Ecto neural progenitor cell (in vitro differentiated cells): ENCODE data around the gene LGR6.

ENCODE experiments used
- DNase-seq: peaks from one replicate; pipeline ENCODE4 v3.0.0-alpha.2; 2018; ENCODE audit warnings: low spot score

Gene LGR6

DNA sequence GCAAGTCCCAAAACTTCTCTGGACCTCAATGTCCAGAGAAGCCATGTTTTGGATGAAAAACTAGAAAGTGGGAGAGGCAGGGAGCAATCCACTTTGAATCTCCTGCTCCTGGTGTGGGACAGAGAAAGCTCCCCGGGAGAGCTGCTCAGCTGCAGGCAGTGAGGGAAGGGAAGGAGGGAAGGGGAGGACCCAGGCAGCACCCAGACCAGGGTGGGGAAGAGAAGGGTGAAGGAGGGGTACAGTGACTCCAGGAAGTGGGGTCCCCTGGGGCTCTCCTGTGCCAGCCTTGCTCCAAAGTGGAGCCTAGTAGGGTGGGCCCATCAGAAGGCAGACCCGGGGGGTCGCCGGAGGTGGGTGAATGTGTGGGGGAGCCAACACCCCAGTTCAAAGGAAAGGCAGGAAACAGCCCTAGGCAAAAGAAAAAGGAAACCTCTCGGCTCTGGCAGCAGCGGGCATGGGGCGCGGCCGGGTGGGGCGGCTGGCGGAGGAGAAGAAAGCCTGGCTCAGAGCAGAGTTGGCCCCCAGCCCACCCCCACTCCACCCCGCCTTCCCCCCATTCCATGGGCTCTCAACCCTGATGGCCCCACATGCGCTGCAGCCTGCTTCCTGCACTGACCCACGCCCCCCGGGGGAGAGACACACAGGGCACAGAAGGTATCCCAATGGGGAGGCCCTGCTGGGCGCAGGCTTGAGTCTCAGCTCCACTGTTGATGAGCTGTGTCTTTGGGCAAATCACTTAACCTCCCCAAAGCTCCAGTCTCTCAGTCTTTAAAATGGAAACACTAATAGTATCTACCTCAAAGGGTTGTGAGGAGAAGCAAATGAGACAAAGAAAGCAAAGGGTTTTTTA is 5.7 kb downstream of the LGR6 start:
- DNase-seq: no peak

GRCh38 chr1:202200112-202200548 is 6.5 kb downstream of the LGR6 start:
- no peak for DNase-seq

DNA sequence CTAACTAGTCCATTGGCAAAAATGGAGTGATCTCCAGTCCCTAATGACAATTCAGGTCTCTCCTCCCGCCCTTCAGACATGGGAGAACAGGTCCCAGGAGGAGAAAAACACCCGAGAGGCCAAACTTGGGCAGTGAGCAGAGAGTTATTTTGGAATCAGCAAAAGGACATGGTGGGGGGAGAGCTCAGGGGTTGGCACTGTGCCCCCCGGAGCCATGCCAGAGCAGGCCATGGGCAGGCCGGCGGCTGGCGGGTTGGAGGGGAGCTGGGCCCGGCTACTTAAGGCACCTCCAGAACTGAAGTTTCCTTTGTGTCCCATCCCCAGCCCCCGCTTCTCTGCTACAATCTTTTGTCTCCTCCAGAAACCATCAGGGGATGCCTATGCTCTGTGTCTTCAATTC is 7.1 kb downstream of the LGR6 start:
- no peak for DNase-seq

DNA sequence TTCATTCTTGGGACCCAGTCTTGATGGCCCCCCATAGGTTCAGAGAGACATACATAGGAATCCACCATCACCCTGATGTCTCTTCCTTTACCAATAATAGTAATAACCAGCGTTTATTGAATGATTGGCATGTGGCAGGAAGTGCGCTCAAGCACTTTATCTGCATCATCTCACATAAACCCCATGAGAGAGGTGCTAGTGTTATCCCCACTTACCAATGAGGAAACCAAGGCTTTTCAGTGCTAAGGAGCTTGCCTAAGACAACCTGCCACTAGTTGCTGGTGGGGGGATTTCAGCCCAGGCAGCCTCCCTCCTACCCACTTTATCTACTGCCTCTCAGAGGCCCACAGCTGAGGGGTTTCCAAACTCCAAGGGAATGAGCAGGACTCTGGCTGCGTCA is 7.7 kb downstream of the LGR6 start:
- no peak for DNase-seq

DNA sequence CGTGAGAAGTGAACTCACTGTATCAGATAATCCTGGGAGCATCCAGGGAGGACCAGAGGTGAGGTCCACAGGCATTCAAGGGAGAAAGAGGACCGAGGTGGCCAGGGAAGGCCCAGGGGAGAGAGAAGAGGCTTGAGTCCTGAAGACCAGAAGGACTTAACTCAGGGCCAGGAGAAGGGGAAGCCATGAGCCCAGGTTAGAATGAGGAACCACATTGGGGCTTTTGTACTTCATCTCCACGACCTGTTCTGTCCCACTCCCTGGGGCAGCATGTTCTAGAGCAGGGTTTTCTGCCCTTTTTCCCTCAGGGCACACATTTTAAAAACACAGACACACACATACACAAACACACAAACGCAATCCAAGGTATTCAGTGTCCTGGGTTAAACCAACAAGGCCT is 8.4 kb downstream of the LGR6 start:
- no peak for DNase-seq

DNA sequence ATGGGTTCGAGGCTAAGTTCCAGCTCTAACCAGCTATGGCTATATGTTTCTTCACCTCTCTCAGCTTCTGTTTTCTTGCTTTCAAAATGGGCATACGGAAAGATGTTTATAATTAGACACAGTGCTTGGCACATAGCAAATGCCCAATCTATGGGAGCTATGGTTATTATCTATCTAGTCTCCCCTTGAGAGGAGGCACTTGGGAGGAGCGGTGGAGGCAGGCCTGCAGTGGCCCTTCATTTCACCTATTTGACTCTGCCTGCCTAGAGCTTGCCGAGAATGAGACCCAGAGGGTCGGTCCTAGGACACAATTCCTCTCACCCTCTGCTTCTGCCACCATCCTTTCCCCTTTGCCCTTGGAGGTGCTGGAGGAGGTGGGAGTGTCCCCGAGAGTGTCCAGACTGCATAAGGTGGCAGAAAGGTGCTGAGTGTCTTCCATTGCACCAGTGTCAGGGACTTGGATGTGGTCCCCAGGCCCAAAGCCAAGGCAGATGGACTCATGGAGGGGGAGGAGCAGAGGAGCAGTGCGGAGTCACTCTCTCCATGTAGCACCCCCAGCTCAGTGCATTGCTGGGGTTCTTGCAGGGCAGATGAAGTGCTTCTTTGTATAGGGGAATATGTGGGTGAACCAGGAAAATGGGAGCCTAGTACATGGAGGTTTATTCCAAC is 9.0 kb downstream of the LGR6 start:
- no peak for DNase-seq

DNA sequence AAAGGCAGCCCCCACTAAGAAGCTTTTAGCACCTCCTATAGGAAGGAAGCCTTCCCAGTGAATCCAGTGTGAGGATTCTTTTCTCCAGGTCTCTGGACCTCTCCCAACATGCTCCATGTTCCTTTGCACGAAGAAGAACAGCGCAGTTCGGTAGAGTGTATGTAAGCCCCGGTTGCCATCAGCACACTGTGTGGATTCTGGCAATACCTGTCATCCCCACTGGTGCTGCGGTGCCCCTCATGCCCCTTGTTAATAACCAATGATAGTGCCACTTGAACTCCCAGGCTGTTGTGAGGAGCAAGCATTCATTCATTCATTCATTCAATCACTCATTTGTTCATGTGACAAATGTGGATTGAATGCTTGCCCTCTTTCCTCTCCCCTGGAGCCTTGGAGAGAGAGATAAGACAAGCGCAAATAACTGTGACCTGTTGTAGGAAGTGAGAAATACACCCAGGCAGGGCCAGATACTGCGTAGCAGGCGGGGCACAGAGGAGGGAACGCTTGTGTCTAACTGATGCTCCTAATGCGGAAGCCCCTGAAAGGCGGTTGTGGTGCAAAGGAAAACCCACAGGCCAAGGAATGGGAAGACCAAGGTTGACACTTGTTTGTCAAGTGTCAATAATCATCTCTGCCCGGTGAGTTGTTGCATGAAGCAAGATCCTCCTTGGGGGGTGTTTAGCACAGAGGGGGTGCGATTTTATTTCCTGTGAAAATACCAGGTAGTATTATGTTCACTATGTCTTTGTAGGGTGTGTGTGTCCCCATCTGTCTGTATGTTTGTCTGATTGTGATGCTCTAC is 9.8 kb downstream of the LGR6 start:
- DNase-seq: no peak

DNA sequence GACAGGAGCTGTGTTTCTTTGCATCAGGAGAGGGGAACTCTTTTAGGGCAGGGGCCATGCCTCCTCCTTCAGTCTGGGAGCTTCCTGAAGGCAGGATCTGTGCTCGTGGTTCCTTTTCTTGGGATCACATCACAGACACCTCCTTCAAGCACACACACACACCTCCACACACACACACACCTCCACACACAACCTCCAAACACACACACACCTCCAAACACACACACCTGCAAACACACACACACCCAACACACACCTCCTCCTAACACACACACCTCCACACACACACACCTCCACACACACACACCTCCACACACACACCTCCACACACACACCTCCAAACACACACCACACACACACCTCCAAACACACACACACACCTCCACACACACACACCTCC is 10.5 kb downstream of the LGR6 start:
- DNase-seq: no peak

DNA sequence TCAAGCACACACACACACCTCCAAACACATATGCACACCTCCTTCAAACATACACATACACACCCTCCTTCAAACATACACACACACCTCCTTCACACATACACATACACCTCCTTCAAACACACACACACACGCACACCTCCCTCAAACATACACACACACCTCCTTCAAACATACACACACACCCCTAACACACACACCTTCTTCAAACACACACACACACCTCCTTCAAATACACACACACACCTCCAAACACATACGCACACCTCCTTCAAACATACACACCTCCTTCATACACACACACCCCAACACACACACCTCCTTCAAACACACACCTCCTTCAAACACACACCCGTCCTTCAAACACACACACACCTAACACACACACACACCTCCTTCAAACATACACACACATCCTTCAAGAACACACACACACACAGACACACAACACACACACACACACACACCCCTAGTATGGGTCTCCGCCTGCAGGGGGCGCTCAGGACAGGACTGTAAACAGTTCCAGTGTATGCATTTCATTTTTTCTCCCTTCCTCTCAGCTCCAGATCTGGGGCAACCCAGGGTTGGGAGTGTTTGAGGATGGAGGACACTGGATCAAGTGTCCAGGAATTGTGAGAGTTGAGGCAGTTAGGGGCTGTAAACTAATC is 12.1 kb downstream of the LGR6 start:
- no peak for DNase-seq

DNA sequence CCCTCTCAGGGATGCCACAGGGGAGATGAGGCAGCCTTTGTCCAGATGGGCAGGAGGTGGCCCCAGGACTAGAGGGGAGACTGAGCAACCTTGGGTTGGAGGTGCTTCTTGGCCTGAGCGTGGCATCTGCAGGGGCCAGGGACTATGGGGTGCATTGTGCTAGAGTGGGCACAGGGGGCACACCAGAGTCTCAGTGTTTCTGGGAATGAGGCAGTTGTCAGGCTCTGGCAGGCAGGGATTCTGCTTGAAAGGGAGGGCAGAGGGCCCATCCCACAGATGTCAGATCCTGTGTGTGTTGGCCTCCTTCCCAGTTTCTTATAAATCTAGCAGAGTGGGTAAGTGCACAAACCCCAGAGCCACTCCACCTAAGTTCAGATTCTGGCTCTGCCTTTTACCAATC is 13.7 kb downstream of the LGR6 start:
- DNase-seq: no peak

- no peak for DNase-seq
Measured at GRCh38 chr1:202208351-202208857, 14.8 kb downstream of the LGR6 start.

DNA sequence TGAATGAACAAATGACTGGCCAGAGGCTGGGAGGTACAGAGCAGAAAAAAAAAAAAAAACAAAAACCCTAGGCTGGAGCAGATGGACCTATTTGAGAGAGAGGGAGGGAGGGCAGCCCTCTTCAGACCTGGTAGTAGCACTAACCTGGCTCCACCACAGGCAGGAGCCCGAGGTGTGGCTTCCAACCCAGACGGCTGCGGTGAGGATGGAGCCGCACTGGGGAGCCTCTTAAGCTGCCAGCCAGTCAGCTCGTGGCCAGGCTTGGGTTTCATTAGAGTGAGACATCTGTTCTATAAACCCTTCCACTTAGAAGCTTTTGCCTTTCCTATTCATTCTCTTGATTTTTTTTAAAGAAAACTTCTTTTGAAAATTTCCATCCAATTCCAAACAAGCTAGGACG is 16.8 kb downstream of the LGR6 start:
- DNase-seq: no peak

- DNase-seq: no peak
Measured at GRCh38 chr1:202210969-202211368, 17.4 kb downstream of the LGR6 start.

DNA sequence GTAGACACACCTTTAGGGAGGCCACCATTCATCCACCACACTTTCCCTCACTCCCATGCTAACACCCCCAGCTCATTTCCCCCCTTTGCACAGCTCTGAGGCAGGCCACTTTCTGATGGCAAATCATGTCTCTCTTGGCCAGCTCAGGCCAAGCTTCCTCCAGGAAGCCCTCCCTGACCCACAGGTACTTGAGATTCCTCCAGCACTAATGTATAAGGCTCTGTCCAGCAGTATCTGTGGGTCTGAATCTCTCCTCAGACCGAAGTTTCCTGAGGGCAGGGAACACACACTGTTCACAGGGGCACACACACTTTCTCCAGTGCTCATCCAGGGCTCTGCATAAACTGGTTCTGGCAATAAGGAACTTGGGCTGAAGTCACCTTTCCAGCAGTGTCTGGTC is 19.2 kb downstream of the LGR6 start:
- no peak for DNase-seq

- no peak for DNase-seq
Measured at GRCh38 chr1:202213361-202214088, 19.9 kb downstream of the LGR6 start.

DNA sequence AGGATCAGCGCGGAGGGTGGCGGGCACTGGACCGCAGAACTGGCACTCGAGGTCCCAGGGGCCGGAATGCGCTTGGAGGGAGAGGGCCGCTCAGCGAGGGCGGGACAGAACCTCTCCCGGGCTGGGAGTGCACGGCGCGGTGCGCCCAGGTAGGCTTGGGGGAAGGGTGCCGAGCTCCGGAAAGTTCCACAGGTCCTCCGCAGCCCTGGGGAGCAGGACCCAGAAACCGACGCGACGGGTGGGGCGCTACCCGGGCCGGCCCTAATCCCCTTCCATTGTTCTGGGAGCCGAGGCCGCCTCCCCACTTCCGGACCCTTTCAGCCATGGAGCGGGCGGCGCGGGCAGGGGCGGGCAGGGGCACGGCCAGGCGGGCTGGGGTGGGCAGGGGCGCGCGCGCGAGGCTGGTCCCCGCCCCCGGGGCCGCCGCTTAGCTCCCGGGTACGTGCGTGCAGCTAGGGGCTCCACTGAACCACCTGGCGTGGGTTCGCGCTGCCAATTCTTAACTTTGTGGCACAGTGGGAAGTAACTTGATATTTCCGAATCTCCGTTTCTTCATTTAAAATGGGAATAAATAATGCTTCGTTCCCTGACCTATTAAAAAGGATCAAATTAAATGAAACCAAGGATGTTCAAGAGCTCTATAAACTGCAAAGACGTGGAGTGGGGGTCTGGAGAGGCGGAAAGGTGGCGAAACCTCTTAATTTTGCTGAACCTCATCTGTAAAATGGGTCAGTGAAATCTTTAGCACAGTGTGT is 20.7 kb downstream of the LGR6 start:
- peak; percentile 67 for DNase-seq

GRCh38 chr1:202215472-202216130 is 22.0 kb downstream of the LGR6 start:
- DNase-seq: no peak

- DNase-seq: no peak
Measured at GRCh38 chr1:202216691-202217090, 23.1 kb downstream of the LGR6 start.

DNA sequence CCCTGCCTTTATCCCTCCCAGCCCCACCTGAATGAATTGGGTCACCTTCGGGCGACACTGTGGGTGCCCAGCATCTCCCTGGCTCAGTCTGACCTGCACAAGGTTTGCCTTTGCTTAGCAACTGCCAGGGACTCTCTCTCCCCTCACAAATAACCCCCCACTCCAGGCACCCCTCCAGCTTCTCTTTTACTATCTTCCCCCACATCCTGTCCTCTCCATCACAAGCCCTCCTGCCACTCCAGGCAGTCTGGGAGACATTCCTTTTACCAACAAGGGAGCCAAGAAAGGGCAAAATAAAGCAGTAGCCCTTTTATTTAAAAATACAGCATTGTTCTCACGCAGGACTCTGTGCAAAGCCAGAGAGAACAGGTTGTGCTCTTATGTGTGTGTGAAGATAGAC is 23.9 kb downstream of the LGR6 start:
- no peak for DNase-seq

DNA sequence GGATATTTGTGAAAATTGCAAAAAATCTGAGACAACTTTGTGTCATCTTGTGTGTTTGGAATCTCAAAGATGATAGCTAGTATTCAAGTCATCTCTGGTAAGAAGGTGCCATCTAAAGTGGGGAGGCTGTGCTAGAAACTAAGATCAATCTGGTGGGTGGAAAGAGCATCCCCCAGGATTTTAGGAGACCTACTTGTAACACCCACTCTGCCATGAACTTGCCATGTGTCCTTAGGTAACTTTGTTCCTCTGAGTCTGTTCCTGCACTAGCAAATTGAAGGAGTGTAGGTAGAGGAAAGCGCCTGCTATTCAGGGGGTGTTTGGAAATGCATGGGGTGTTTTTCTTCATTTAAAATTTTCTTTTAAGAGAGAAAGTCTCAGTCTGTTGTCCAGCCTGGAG is 24.4 kb downstream of the LGR6 start:
- DNase-seq: no peak
